Neural cell (in vitro differentiated cells): ENCODE results near the gene TAF1A. TPM values are rescaled to one million over a fixed set of nuclear protein-coding genes. Genes with fewer than 3 reads are reported as not detected.

Experiments
- H2AFZ ChIP-seq: fragments of 200-600, 300-800 bp; sonication (generic), shearing (Covaris generic); 2 replicates; pipeline ENCODE4 v1.6.0; 2014; ENCODE audit warnings: low read depth, mild to moderate bottlenecking, antibody characterized with exemption, low read length, moderate library complexity
- H3F3A ChIP-seq: fragments of 200-600 bp; shearing (Covaris generic); 2 replicates; pipeline ENCODE4 v1.6.1; 2016; ENCODE audit warnings: mild to moderate bottlenecking, moderate library complexity, mixed read lengths, antibody characterized with exemption, low read length; ENCODE audit not compliant: insufficient read depth, poor library complexity, severe bottlenecking
- H3K27ac ChIP-seq: fragments of 200-600, 300-800 bp; sonication (generic), shearing (Covaris generic); 2 replicates; pipeline ENCODE4 v1.5.1; 2014; ENCODE audit warnings: mild to moderate bottlenecking, low read length, moderate library complexity
- H3K27me3 ChIP-seq: fragments of 300-800, 200-600 bp; sonication (generic), shearing (Covaris generic); 2 replicates; pipeline ENCODE4 v1.6.0; 2014; ENCODE audit warnings: mild to moderate bottlenecking, low read depth, low read length, moderate library complexity; ENCODE audit not compliant: insufficient read depth
- H3K36me3 ChIP-seq: fragments of 300-800, 200-600 bp; sonication (generic), shearing (Covaris generic); 2 replicates; pipeline ENCODE4 v1.5.1; 2014; ENCODE audit warnings: mild to moderate bottlenecking, antibody characterized with exemption, low read length, moderate library complexity; ENCODE audit not compliant: insufficient read depth
- H3K4me2 ChIP-seq: fragments of 300-800, 200-600 bp; sonication (generic), shearing (Covaris generic); 2 replicates; pipeline ENCODE4 v1.6.0; 2014; ENCODE audit warnings: mild to moderate bottlenecking, low read length
- H3K4me3 ChIP-seq: fragments of 300-800, 200-600 bp; sonication (generic), shearing (Covaris generic); 2 replicates; pipeline ENCODE4 v1.5.1; 2014; ENCODE audit warnings: mild to moderate bottlenecking, low read length, moderate library complexity
- H3K79me2 ChIP-seq: fragments of 200-600 bp; shearing (Covaris generic); replicated peaks from 2 replicates; pipeline ENCODE4 v1.6.0; 2014; ENCODE audit warnings: mild to moderate bottlenecking, low read length, moderate library complexity; ENCODE audit not compliant: insufficient read depth
- H3K9ac ChIP-seq: fragments of 300-800, 200-600 bp; sonication (generic), shearing (Covaris generic); 2 replicates; pipeline ENCODE4 v1.6.1; 2016; ENCODE audit warnings: mild to moderate bottlenecking, low read length, mixed read lengths
- H3K9me2 ChIP-seq: fragments of 200-600 bp; shearing (Covaris generic); 2 replicates; pipeline ENCODE4 v1.6.1; 2016; ENCODE audit warnings: mild to moderate bottlenecking, low read length, mixed read lengths; ENCODE audit not compliant: insufficient read depth
- H3K9me3 ChIP-seq: fragments of 200-600, 300-800 bp; sonication (generic), shearing (Covaris generic); 2 replicates; pipeline ENCODE4 v1.6.1; 2016; ENCODE audit warnings: mild to moderate bottlenecking, mixed run types, low read length, moderate library complexity, mixed read lengths
- H4K20me1 ChIP-seq: fragments of 200-600 bp; shearing (Covaris generic); 2 replicates; pipeline ENCODE4 v1.6.1; 2016; ENCODE audit warnings: mild to moderate bottlenecking, mixed run types; ENCODE audit not compliant: insufficient read depth
- EP300 ChIP-seq: fragments of 450-650 bp; conservative IDR thresholded peaks from 2 replicates; pipeline ENCODE4 v1.6.1; 2014; ENCODE audit warnings: antibody characterized with exemption, mild to moderate bottlenecking, moderate library complexity; ENCODE audit not compliant: poor library complexity, severe bottlenecking
- EZH2 ChIP-seq: fragments of 200-600, 300-800 bp; shearing (Covaris generic), sonication (generic); IDR thresholded peaks from 2 replicates; pipeline ENCODE4 v1.6.1; 2014; ENCODE audit warnings: antibody characterized with exemption, low read length, borderline replicate concordance, mild to moderate bottlenecking; ENCODE audit not compliant: insufficient read depth, poor library complexity, severe bottlenecking
- MXI1 ChIP-seq: fragments of 450-650 bp; conservative IDR thresholded peaks from 2 replicates; pipeline ENCODE4 v1.6.1; 2014; ENCODE audit warnings: antibody characterized with exemption, mild to moderate bottlenecking; ENCODE audit not compliant: poor library complexity, severe bottlenecking
- POLR2AphosphoS5 ChIP-seq: IDR thresholded peaks from 2 replicates; pipeline ENCODE4 v1.6.1; 2012
- RAD21 ChIP-seq: fragments of 450-650 bp; conservative IDR thresholded peaks from 2 replicates; pipeline ENCODE4 v1.6.1; 2014; ENCODE audit warnings: antibody characterized with exemption, mild to moderate bottlenecking, moderate library complexity
- SMC3 ChIP-seq: fragments of 450-650 bp; conservative IDR thresholded peaks from 2 replicates; pipeline ENCODE4 v1.6.1; 2014; ENCODE audit warnings: antibody characterized with exemption, mild to moderate bottlenecking, moderate library complexity; ENCODE audit not compliant: poor library complexity
- TAF1 ChIP-seq: IDR thresholded peaks from 2 replicates; pipeline ENCODE4 v1.6.1; 2012; ENCODE audit warnings: low read depth
- polyA plus RNA-seq: library from polyadenylated mRNA; depleted of rRNA; stranded (reverse); fragments of >200 nt; gene quantifications from 2 replicates; pipeline ENCODE4 v1.2.3, GENCODE V29; 2014
- TF ChIP-seq, protein P1 (sequence below): IDR thresholded peaks from 2 replicates; pipeline ENCODE4 v1.6.1; 2012; ENCODE audit warnings: borderline replicate concordance
- TF ChIP-seq, protein P2 (sequence below): fragments of 450-650 bp; IDR thresholded peaks from 2 replicates; pipeline ENCODE4 v1.5.1; 2014; ENCODE audit warnings: antibody characterized with exemption, mild to moderate bottlenecking, moderate library complexity; ENCODE audit not compliant: poor library complexity, severe bottlenecking

The TAF1A gene
- polyA plus RNA-seq, 1 donor from 2014 or later, result 25.5 TPM

DNA sequence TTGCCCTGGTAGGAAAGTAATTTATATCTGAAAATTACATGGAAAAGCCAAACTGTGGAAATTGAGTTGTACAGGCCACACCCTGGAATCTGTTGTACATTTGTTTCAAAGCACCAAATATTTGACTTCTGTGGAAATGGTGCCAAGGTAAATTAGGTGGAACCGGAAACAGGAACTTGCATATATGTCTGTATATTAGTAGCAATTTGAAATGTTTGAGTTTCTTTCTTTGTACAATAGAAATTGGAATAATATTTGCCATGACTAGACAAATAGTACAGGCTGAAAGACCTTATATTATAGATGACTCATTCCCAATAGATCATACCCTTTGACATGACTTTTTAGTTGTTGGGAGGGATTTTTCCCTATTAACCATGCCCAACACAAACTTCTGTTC lies 10.5 kb upstream of the TAF1A start:
- H4K20me1 ChIP-seq, result no peaks in the 10 kb centered on the region
- no peaks in the 10 kb centered on the region for H3K36me3 ChIP-seq
- no peaks in the 10 kb centered on the region for H3K9me2 ChIP-seq
- H3K4me2 ChIP-seq, result no peak overlapping the region
- H3K4me3 ChIP-seq, result no peak overlapping the region
- H3K27ac ChIP-seq, result no peak overlapping the region
- H2AFZ ChIP-seq, result no peak overlapping the region
- no peaks in the 10 kb centered on the region for H3K27me3 ChIP-seq
- TF ChIP-seq EZH2 (no peak), RAD21 (no peak), SMC3 (no peak), MXI1 (no peak), EP300 (no peak), TAF1 (no peak), POLR2AphosphoS5 (no peak)
- TF ChIP-seq, protein P1, sequence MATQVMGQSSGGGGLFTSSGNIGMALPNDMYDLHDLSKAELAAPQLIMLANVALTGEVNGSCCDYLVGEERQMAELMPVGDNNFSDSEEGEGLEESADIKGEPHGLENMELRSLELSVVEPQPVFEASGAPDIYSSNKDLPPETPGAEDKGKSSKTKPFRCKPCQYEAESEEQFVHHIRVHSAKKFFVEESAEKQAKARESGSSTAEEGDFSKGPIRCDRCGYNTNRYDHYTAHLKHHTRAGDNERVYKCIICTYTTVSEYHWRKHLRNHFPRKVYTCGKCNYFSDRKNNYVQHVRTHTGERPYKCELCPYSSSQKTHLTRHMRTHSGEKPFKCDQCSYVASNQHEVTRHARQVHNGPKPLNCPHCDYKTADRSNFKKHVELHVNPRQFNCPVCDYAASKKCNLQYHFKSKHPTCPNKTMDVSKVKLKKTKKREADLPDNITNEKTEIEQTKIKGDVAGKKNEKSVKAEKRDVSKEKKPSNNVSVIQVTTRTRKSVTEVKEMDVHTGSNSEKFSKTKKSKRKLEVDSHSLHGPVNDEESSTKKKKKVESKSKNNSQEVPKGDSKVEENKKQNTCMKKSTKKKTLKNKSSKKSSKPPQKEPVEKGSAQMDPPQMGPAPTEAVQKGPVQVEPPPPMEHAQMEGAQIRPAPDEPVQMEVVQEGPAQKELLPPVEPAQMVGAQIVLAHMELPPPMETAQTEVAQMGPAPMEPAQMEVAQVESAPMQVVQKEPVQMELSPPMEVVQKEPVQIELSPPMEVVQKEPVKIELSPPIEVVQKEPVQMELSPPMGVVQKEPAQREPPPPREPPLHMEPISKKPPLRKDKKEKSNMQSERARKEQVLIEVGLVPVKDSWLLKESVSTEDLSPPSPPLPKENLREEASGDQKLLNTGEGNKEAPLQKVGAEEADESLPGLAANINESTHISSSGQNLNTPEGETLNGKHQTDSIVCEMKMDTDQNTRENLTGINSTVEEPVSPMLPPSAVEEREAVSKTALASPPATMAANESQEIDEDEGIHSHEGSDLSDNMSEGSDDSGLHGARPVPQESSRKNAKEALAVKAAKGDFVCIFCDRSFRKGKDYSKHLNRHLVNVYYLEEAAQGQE, result no peak
- TF ChIP-seq, protein P2, sequence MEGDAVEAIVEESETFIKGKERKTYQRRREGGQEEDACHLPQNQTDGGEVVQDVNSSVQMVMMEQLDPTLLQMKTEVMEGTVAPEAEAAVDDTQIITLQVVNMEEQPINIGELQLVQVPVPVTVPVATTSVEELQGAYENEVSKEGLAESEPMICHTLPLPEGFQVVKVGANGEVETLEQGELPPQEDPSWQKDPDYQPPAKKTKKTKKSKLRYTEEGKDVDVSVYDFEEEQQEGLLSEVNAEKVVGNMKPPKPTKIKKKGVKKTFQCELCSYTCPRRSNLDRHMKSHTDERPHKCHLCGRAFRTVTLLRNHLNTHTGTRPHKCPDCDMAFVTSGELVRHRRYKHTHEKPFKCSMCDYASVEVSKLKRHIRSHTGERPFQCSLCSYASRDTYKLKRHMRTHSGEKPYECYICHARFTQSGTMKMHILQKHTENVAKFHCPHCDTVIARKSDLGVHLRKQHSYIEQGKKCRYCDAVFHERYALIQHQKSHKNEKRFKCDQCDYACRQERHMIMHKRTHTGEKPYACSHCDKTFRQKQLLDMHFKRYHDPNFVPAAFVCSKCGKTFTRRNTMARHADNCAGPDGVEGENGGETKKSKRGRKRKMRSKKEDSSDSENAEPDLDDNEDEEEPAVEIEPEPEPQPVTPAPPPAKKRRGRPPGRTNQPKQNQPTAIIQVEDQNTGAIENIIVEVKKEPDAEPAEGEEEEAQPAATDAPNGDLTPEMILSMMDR, result no peak
- H3K79me2 ChIP-seq, result no peaks in the 10 kb centered on the region
- H3K9ac ChIP-seq, result no peak overlapping the region
- no peaks in the 10 kb centered on the region for H3F3A ChIP-seq
- H3K9me3 ChIP-seq, result no peaks in the 10 kb centered on the region

DNA sequence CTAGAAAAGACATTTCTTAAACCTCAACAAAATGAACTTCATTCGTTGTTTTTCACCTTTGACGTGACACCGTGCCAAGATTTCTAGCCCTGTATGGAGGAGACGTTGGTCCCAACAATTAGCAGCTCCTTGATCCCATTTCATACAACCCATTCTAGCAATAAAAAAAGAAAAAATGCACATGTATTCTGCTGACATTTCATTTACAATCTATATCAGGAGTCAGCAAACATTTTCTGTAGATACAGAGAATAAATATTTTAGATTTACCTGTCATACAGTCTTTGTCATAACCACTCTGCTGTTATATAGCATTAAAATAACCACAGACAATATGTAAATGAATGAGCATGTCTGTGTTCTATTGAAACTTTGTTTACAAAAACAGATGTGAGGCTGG lies 7.0 kb upstream of the TAF1A start:
- no peak overlapping the region for H2AFZ ChIP-seq
- H3K27me3 ChIP-seq, result no peaks in the 10 kb centered on the region
- no peak overlapping the region for H3K27ac ChIP-seq
- H3K36me3 ChIP-seq, result no peaks in the 10 kb centered on the region
- no peaks in the 10 kb centered on the region for H3K9me3 ChIP-seq
- no peak overlapping the region for H3K4me3 ChIP-seq
- no peaks in the 10 kb centered on the region for H3K79me2 ChIP-seq
- H3K9me2 ChIP-seq, result no peaks in the 10 kb centered on the region
- TF ChIP-seq MXI1, result no peak
- TF ChIP-seq EZH2, result no peak
- no peak for TF ChIP-seq EP300
- no peak for TF ChIP-seq RAD21
- TF ChIP-seq, protein P1, result no peak
- TF ChIP-seq, protein P2, result no peak
- H3K4me2 ChIP-seq, result no peak overlapping the region
- H3K9ac ChIP-seq, result no peak overlapping the region
- no peaks in the 10 kb centered on the region for H3F3A ChIP-seq
- H4K20me1 ChIP-seq, result no peaks in the 10 kb centered on the region
